HS-5 (cell line): ENCODE measurements around the gene HEY2.

ENCODE experiments used
- DNase-seq: peaks from one replicate; pipeline ENCODE4 v3.0.0-alpha.2; 2012; ENCODE audit warnings: low read depth

Gene HEY2

GRCh38 chr6:125745281-125746018, 4.0 kb upstream of the HEY2 start:
- DNase-seq, result no peak

GRCh38 chr6:125746019-125746414, 3.4 kb upstream of the HEY2 start:
- no peak for DNase-seq

- DNase-seq, result no peak
Observed at GRCh38 chr6:125746731-125747588, 2.5 kb upstream of the HEY2 start.

- DNase-seq, result no peak
Observed at GRCh38 chr6:125747589-125748405, 1.6 kb upstream of the HEY2 start.

- DNase-seq, result no peak
Observed at GRCh38 chr6:125748406-125749172, 843 bp upstream of the HEY2 start.

GRCh38 chr6:125749865-125750691, 646 bp downstream of the HEY2 start:
- DNase-seq, result no peak

GRCh38 chr6:125750692-125751333, 1.4 kb downstream of the HEY2 start:
- no peak for DNase-seq

- no peak for DNase-seq
Observed at GRCh38 chr6:125751334-125751916, 2.0 kb downstream of the HEY2 start.

GRCh38 chr6:125752773-125753172, 3.3 kb downstream of the HEY2 start:
- DNase-seq, result no peak

GRCh38 chr6:125753218-125753936, 3.9 kb downstream of the HEY2 start:
- no peak for DNase-seq

- no peak for DNase-seq
Observed at GRCh38 chr6:125753937-125754259, 4.5 kb downstream of the HEY2 start.

GRCh38 chr6:125754566-125754965, 5.1 kb downstream of the HEY2 start:
- no peak for DNase-seq

- no peak for DNase-seq
Observed at GRCh38 chr6:125759184-125759902, 9.9 kb downstream of the HEY2 start.

- DNase-seq, result no peak
Observed at GRCh38 chr6:125759959-125760457, 10.6 kb downstream of the HEY2 start.

- no peak for DNase-seq
Observed at GRCh38 chr6:125764121-125764671, 14.8 kb downstream of the HEY2 start.

- DNase-seq, result no peak
Observed at GRCh38 chr6:125765944-125766343, 16.5 kb downstream of the HEY2 start.

- no peak for DNase-seq
Observed at GRCh38 chr6:125766641-125767040, 17.2 kb downstream of the HEY2 start.

GRCh38 chr6:125769147-125769783, 19.8 kb downstream of the HEY2 start:
- no peak for DNase-seq
